ENCODE data around the gene CARM1. TPM values are rescaled to one million over a fixed set of nuclear protein-coding genes. Genes with fewer than 3 reads are reported as not detected.
A peak's percentile ranks its signal among the peaks of the same experiment; 100 is the strongest.

CARM1 gene
- total and polyA plus RNA-seq, 2 experiments from 2014 or later: 43.3 to 118 TPM

GRCh38 chr19:10929402-10929794 lies 58.0 kb downstream of the CARM1 start (continued):
- no peak for TF ChIP-seq ZNF462 (CRISPR knock-in tag; IDR thresholded peaks at IDR 0.05)
- TF ChIP-seq JUNB (IDR thresholded peaks at IDR 0.05; ENCODE audit: unreplicated experiment): no peak
- no peak for TF ChIP-seq EZH2 (IDR thresholded peaks at IDR 0.05; ENCODE audit: low read depth, unreplicated experiment)
- TF ChIP-seq NANOG (IDR thresholded peaks at IDR 0.05; ENCODE audit: borderline replicate concordance): no peak
- no peak for TF ChIP-seq ZNF331 (CRISPR knock-in tag; IDR thresholded peaks at IDR 0.05; ENCODE audit: low read depth)

GRCh38 chr19:10935371-10936059 lies 64.2 kb downstream of the CARM1 start:
- peaks cover 6% of the 10 kb centered on the region for H3K27me3 Mint-ChIP-seq (ENCODE audit: insufficient read depth, low read depth, poor library complexity)
- H3K36me3 Mint-ChIP-seq (ENCODE audit: low read depth): peaks cover 12% of the 10 kb centered on the region; the same call in 2 of the 3 replicates
- Histone ChIP-seq H3K4me3 (no peak overlapping the region), H3K27ac (ENCODE audit: low read depth) (peak overlapping the region; percentile 55; the same call in 1 of the 2 replicates), H3F3A (replicated peaks; ENCODE audit: low read depth) (peaks cover 10% of the 10 kb centered on the region; the same call in 1 of the 2 replicates), H3K27me3 (ENCODE audit: insufficient read depth) (no peaks in the 10 kb centered on the region), H3K4me1 (ENCODE audit: insufficient read depth) (no peaks in the 10 kb centered on the region; the same call in 1 of the 2 replicates), H3K9me2 (ENCODE audit: insufficient read depth) (no peaks in the 10 kb centered on the region), H2AFZ (no peak overlapping the region), H3K79me2 (replicated peaks; ENCODE audit: insufficient read depth) (peaks cover 14% of the 10 kb centered on the region), H3K4me2 (no peak overlapping the region), H3K36me3 (ENCODE audit: insufficient read depth) (no peaks in the 10 kb centered on the region; the same call in 1 of the 2 replicates), H4K20me1 (replicated peaks; ENCODE audit: insufficient read depth) (peaks cover 8% of the 10 kb centered on the region)
- no peak for TF ChIP-seq ZNF331 (CRISPR knock-in tag; IDR thresholded peaks at IDR 0.05; ENCODE audit: low read depth)
- no peak for TF ChIP-seq JUNB (IDR thresholded peaks at IDR 0.05; ENCODE audit: unreplicated experiment)
- no peak for TF ChIP-seq CREB1 (CRISPR knock-in tag; IDR thresholded peaks at IDR 0.05; ENCODE audit: low read depth)
- TF ChIP-seq CTCF (conservative IDR thresholded peaks at IDR 0.05; ENCODE audit: low read depth in 2 of 2): no peak
- TF ChIP-seq POLR2AphosphoS5 (IDR thresholded peaks at IDR 0.05; ENCODE audit: low read depth): no peak
- no peak for TF ChIP-seq EZH2phosphoT487 (IDR thresholded peaks at IDR 0.05; ENCODE audit: unreplicated experiment)
- ATAC-seq (no peak), DNase-seq (ENCODE audit: low spot score) (no peak)
- no peak overlapping the region; the same call in 2 of the 3 replicates for H3K4me3 Mint-ChIP-seq
- no peaks in the 10 kb centered on the region; the same call in 2 of the 3 replicates for H3K9me3 Mint-ChIP-seq
- no peak overlapping the region; the same call in 1 of the 2 replicates for H3K27ac Mint-ChIP-seq
- H3K4me1 Mint-ChIP-seq: no peaks in the 10 kb centered on the region
